ENCODE data around the gene FRMD1.

FRMD1 gene

GRCh38 chr6:168053957-168054471 is 25.0 kb downstream of the FRMD1 start:
- no peak for DNase-seq

GRCh38 chr6:168053086-168053956 is 25.7 kb downstream of the FRMD1 start:
- no peak for DNase-seq

- no peak for DNase-seq
Observed at GRCh38 chr6:168052291-168052891, 26.6 kb downstream of the FRMD1 start.

DNA sequence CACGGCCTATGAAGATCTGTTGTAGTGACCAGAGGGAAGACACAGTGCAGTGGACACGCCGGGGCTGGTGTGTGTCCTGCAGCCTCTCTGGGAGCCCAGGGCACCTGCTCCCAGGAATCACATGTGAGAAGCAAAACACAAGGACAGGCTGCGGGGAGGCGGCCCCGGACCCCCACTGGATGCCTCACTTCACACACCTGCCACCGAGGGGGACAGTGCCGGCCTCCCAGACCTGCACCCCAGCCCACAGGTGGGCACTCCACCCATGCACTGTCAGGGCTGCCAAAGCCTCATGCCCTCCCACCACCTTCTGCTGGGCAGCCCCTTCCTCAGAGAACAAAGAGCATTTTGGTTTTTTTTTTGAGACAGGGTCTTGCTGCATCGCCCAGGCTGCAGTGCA is 27.4 kb downstream of the FRMD1 start:
- no peak for DNase-seq

GRCh38 chr6:168050881-168051586 is 28.0 kb downstream of the FRMD1 start:
- DNase-seq, result no peak

DNA sequence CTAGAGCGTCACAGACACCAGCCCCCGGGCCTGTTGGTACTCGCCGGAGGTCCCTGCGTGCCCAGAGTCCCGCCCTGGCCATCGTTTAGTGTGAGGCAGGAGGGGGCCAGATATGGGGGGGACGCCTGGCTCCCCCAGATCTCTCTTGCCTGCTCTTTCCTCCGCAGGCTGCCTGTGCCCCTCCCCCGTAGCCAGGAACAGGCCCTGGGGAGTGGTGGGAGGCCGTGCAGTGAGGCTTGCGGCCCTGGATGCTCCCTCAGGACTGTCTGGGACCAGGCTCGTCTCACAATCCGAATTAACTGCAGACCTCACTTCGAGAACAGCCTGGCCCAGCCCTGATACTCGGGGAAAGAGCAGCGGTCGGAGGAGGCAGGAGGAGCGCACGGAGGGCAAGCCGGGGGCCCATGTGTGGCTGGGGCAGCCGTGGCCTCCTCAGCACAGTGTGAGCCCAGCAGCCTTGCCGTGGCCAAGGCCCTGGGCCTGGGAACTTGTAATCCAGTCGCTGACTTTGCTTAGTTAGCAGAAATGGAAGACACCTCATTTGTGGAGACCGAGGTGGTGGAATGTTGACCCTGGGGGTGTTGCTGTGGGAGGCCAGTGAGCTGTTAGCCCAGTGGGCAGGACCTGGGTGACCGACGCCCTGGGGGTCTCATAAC is 28.7 kb downstream of the FRMD1 start:
- DNase-seq, result no peak

GRCh38 chr6:168049706-168050224 is 29.2 kb downstream of the FRMD1 start:
- no peak for DNase-seq

DNA sequence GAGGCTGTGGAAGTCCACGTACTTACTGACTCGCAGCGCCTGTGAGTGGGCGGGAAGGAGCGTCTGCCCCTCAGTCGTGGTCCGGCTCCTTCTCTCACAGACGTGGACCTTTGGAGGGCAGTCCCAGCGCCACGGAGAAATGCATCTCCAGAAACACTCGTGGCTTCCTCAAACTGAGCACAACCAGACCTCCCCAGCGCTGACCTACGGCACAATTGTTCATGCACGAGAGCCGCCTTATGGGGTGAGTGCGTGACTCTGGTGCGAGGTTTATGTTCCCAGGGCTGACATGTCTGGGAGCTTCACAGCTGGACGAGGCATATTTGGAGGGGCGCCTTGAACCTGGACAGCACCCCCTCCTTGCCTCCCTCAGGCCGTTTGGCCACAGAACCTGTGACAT is 29.7 kb downstream of the FRMD1 start:
- DNase-seq, result no peak

DNA sequence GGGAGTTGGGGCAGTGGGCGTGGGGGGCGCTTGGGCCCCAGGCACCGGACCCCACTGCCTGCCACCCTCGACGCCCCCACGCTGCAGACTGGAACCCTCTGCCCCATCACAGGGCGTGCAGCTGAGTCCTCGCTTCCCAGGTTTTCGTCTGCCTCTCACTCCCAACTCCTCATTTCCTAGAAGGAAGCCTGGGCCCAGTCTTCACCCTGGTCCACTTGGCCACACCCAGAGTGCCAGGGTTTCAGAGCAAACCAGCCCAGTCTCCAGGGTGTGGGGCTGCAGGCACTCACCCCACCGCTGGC is 30.3 kb downstream of the FRMD1 start:
- DNase-seq, result no peak

DNA sequence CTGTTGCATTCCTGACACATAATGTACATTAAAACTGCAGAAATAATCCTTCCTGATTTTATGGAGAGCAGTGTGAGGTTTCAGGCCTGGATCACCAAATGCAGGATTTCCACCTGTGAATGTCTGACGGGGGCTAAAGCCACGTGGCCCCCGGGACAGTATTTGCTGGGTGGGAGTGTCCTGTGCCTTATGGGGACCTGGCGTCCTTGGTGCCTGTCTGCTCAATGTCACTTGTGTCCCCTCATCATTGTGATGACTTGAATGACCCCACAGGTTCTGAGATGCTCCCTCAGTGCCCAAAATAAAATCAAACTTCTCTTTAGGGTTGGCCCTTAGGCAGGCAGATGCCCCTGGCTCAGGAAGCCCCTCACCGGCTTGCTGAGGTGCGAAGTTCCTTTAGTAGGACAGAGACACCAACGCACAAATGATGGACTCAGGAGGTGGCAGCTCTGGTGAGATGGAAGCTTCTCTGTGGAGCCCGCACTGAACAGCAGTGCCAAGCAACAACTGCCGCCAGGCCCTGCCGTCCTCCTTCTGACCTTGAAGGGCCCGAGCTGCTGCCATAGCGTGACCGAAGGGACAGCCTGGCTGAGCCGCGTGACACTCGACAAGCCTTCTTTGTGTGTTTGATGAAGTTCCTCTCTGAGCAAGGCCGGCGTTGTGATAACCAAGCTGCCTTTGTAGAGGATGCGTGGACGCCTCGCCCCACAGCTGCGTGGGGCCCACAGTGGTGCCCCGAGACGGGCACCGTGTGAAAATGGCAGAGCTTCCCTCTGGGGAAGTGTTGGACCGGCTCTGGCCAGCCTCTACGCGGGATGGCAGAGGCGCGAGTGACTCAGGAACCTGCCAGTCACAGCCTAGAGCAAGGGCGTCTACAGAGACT is 30.9 kb downstream of the FRMD1 start:
- DNase-seq, result no peak

DNA sequence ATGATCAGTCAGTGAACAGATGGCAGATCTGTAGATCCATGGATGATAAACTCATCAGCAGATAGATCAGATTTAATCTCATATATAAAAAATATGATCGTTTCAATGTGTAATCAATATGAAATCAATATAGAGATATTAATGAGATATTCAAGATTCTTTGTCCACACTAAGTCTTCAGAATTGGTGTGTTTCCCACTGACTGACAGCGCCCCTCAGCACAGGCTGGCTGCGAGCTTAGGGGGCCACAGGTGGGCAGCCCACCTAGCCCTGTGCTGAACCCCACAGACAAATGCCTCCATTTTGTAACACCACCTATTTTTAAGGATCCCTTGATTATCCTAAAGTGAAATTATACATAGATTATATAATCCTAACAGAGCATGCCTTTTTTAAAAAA is 32.3 kb downstream of the FRMD1 start:
- DNase-seq, result no peak

DNA sequence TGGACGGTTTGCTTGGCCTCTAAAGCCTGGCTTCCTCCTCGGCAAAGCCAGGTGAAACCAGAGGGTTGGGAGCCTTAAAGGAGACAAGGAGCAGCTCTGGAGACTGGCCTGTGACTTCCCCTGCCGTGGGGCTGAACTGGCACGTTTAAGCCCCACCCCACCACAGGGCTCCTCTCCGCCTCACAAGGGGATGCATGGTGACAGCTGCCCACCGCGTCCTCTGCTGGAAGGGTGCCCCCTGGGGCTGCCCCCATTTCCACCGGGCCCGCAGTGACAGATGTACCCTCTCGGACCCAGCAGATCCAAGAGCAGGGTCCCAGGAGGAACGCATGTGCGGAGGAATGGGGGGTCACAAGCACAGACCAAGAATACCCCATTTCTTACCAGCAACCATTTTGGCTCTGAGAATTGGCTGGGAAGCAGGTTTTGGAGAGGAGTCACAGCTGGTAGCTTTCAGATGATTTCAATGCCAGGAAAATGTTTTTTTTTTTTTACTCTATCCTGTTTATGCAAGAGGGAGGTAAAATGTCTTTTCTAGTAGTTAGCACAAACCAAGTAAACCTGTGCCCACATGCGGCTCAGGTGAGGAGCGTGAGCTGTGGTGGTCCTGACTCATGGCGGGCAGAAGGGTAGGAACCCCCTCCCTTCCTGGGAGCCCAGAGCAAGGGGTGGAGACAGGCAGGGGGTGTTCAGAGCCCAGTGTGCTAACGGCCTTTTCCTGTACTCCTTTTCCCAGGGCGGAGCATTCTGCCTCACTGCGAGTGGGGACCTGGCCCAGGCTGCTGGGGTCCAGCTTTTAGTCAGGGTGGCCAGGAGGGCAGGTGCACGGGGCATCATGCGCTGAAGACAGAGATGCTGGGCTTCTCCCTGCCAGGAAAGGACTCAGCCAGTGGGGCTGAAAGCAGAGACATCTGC is 33.0 kb downstream of the FRMD1 start:
- DNase-seq, result no peak

DNA sequence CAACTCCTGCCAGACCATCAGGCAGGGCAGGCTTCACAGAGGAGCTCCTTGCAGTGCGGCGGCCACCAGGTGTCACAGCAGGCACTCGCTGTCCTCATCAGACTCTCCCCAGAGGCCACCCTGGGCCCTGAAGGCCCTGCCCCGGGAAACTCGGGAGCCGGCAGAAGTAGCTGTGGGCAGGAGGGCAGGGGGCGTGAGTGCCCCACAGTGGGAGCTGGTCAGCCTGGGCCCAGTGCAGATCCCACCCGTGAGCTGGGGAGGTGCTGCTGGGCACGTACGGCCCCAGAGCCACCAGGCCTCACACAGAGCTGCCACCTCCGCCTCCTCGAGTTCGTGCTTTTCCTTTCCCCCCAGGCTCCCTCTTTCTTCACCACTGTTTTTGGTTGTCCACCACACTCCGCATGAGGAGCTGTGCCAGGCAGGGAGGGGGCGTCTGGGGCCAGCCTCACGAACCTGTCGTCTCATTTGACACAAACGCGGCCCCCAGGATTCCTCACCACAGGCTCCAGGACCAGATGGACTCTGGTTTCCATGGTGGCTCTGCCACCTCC is 33.8 kb downstream of the FRMD1 start:
- no peak for DNase-seq

DNA sequence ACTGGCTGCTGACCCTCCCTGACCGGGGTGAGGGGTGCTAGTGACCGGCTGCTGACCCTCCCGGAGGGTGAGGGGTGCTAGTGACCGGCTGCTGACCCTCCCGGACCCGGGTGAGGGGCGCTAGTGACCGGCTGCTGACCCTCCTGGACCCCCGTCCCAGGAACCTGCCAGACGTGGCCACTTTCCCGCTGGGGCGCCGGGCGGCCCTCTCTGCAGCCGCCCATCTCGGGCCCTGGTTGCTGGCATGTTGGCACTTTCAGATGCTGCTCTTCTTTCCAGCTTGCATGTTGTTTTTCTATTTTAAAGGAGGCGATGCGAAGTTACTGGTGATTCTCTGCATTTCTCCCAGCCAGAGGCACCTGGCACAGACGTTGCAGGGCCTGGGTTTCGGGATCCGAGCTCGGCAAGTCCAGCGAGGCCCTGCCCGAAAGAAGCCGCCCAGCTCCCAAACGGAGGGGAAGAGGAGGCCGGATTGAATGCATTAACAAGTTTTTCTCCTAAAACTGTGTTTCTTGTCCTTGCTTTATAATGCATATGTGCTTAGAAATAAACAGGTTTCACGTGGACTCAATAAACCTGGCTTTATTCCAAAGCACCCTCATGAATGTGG is 34.4 kb downstream of the FRMD1 start:
- no peak for DNase-seq

GRCh38 chr6:168043848-168044415 is 35.1 kb downstream of the FRMD1 start:
- DNase-seq, result no peak

DNA sequence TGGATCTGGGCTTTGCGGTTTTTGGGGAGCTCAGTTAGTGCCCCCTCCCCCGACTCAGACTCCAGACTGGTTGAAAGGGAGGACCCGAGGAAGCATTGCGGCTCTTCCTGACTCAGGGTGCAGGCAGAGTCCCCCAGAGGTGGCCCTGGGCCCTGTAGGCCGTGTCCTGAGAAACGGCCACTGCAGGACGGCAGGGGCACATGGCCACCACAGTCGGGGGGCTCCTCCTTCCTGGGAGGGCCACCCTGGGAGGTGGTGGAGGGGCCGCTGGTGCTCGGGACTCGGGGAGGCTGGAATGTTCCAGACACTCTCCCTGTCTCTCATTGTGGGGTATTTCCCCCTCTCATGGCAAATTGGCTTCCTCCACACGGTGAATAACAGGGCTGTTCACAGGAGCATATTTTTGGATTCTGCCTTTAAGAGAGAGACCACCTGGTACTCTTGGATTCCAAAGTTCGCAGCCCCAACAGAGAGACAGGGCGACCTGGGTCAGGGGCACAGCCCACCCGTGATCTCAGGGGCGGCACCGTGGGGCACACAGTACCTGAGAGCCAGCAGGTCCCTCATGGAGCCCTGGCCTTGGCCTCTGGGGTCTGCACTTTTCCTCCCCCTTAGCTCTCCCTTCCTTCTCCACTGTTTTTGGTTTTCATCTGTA is 35.7 kb downstream of the FRMD1 start:
- no peak for DNase-seq

- no peak for DNase-seq
Observed at GRCh38 chr6:168042426-168043192, 36.4 kb downstream of the FRMD1 start.

- DNase-seq, result no peak
Observed at GRCh38 chr6:168041928-168042327, 37.1 kb downstream of the FRMD1 start.

Data from stimulated activated CD4-positive, alpha-beta T cell treated with anti-CD3 and anti-CD28 coated beads, Interleukin-15, amount 100 ng/mL, for 24 hours (primary cell).